ENCODE results near the gene PSD. TPM values are rescaled to one million over a fixed set of nuclear protein-coding genes. Genes with fewer than 3 reads are reported as not detected.

PSD gene
- polyA plus RNA-seq, 1 donor from 2014 or later: 68.8 TPM

DNA sequence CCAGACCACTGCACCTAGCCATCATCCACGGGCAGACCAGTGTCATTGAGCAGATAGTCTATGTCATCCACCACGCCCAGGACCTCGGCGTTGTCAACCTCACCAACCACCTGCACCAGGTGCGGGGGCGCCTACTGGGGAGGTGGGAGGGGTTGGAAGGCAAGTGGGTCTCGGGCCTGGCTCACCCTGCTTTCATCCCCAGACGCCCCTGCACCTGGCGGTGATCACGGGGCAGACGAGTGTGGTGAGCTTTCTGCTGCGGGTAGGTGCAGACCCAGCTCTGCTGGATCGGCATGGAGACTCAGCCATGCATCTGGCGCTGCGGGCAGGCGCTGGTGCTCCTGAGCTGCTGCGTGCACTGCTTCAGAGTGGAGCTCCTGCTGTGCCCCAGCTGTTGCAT lies 18.5 kb downstream of the PSD start:
- Histone ChIP-seq H3K27ac (ENCODE audit: low read length) (no peak overlapping the region), H3K4me2 (ENCODE audit: low read length) (no peak overlapping the region), H2AFZ (ENCODE audit: low read depth, low read length) (no peak overlapping the region), H3K9me2 (ENCODE audit: insufficient read depth, low read length) (no peaks in the 10 kb centered on the region), H3K9ac (ENCODE audit: low read length) (no peak overlapping the region), H4K20me1 (ENCODE audit: insufficient read depth) (no peaks in the 10 kb centered on the region), H3K36me3 (ENCODE audit: insufficient read depth, low read length) (no peaks in the 10 kb centered on the region), H3K4me3 (ENCODE audit: low read length) (no peak overlapping the region), H3K79me2 (replicated peaks; ENCODE audit: insufficient read depth, low read length) (no peaks in the 10 kb centered on the region), H3K27me3 (ENCODE audit: insufficient read depth, low read depth, low read length) (peaks cover 9% of the 10 kb centered on the region), H3K9me3 (ENCODE audit: low read length) (no peaks in the 10 kb centered on the region), H3F3A (ENCODE audit: insufficient read depth, low read length, poor library complexity, severe bottlenecking) (no peaks in the 10 kb centered on the region)
- TF ChIP-seq MXI1 (conservative IDR thresholded peaks at IDR 0.05; ENCODE audit: poor library complexity, severe bottlenecking): no peak
- no peak for TF ChIP-seq POLR2AphosphoS5 (IDR thresholded peaks at IDR 0.05)
- TF ChIP-seq EP300 (conservative IDR thresholded peaks at IDR 0.05; ENCODE audit: poor library complexity, severe bottlenecking): no peak
- TF ChIP-seq, protein P1, sequence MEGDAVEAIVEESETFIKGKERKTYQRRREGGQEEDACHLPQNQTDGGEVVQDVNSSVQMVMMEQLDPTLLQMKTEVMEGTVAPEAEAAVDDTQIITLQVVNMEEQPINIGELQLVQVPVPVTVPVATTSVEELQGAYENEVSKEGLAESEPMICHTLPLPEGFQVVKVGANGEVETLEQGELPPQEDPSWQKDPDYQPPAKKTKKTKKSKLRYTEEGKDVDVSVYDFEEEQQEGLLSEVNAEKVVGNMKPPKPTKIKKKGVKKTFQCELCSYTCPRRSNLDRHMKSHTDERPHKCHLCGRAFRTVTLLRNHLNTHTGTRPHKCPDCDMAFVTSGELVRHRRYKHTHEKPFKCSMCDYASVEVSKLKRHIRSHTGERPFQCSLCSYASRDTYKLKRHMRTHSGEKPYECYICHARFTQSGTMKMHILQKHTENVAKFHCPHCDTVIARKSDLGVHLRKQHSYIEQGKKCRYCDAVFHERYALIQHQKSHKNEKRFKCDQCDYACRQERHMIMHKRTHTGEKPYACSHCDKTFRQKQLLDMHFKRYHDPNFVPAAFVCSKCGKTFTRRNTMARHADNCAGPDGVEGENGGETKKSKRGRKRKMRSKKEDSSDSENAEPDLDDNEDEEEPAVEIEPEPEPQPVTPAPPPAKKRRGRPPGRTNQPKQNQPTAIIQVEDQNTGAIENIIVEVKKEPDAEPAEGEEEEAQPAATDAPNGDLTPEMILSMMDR (IDR thresholded peaks at IDR 0.05; ENCODE audit: poor library complexity, severe bottlenecking): no peak
- TF ChIP-seq TAF1 (IDR thresholded peaks at IDR 0.05; ENCODE audit: low read depth): no peak
- no peak for TF ChIP-seq SMC3 (conservative IDR thresholded peaks at IDR 0.05; ENCODE audit: poor library complexity)
- TF ChIP-seq, protein P2, sequence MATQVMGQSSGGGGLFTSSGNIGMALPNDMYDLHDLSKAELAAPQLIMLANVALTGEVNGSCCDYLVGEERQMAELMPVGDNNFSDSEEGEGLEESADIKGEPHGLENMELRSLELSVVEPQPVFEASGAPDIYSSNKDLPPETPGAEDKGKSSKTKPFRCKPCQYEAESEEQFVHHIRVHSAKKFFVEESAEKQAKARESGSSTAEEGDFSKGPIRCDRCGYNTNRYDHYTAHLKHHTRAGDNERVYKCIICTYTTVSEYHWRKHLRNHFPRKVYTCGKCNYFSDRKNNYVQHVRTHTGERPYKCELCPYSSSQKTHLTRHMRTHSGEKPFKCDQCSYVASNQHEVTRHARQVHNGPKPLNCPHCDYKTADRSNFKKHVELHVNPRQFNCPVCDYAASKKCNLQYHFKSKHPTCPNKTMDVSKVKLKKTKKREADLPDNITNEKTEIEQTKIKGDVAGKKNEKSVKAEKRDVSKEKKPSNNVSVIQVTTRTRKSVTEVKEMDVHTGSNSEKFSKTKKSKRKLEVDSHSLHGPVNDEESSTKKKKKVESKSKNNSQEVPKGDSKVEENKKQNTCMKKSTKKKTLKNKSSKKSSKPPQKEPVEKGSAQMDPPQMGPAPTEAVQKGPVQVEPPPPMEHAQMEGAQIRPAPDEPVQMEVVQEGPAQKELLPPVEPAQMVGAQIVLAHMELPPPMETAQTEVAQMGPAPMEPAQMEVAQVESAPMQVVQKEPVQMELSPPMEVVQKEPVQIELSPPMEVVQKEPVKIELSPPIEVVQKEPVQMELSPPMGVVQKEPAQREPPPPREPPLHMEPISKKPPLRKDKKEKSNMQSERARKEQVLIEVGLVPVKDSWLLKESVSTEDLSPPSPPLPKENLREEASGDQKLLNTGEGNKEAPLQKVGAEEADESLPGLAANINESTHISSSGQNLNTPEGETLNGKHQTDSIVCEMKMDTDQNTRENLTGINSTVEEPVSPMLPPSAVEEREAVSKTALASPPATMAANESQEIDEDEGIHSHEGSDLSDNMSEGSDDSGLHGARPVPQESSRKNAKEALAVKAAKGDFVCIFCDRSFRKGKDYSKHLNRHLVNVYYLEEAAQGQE (IDR thresholded peaks at IDR 0.05; ENCODE audit: borderline replicate concordance): no peak
- no peak for TF ChIP-seq RAD21 (conservative IDR thresholded peaks at IDR 0.05)
- TF ChIP-seq EZH2 (IDR thresholded peaks at IDR 0.05; ENCODE audit: borderline replicate concordance, insufficient read depth, low read length, poor library complexity, severe bottlenecking): no peak

DNA sequence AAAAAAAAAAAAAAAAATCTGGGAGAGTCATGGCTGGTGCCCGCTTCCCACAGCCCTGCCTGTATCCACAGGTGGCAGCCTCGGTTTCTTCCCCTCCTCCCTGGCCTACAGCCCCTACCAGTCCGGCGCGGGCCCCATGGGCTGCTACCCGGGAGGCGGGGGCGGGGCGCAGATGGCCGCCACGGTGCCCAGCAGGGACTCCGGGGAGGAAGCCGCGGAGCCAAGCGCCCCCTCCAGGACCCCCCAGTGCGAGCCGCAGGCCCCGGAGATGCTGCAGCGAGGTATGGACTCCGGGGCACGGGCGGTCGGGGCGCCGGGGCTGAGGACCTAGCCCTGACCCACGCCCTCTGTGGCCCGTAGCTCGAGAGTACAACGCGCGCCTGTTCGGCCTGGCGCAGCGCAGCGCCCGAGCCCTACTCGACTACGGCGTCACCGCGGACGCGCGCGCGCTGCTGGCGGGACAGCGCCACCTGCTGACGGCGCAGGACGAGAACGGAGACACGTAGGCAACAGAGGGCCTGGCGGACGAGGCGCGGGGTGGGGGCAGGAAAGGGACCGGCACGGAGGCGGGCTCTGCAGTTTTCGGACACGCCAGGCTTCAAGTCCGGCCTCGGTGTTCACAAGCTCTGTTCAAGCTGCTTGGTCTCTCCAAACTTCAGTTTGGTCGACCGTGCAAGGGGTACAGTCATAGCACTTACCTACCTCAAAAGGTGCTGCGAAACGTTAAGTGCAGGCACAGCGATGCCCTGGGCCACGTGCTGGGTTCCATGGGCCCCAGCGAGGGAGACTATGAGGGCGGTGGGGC lies 19.2 kb downstream of the PSD start:
- H3K27me3 ChIP-seq (ENCODE audit: insufficient read depth, low read depth, low read length): peaks cover 16% of the 10 kb centered on the region
- H3K79me2 ChIP-seq (replicated peaks; ENCODE audit: insufficient read depth, low read length): no peaks in the 10 kb centered on the region
- H3K9ac ChIP-seq (ENCODE audit: low read length): peak overlapping the region; percentile 66
- no peak overlapping the region for H2AFZ ChIP-seq (ENCODE audit: low read depth, low read length)
- TF ChIP-seq, protein P1 (IDR thresholded peaks at IDR 0.05; ENCODE audit: poor library complexity, severe bottlenecking): peak; percentile 99
- TF ChIP-seq SMC3 (conservative IDR thresholded peaks at IDR 0.05; ENCODE audit: poor library complexity): peak; percentile 87
- TF ChIP-seq, protein P2 (IDR thresholded peaks at IDR 0.05; ENCODE audit: borderline replicate concordance): no peak
- TF ChIP-seq TAF1 (IDR thresholded peaks at IDR 0.05; ENCODE audit: low read depth): peak; percentile 56
- TF ChIP-seq POLR2AphosphoS5 (IDR thresholded peaks at IDR 0.05): peak; percentile 85
- TF ChIP-seq RAD21 (conservative IDR thresholded peaks at IDR 0.05): peak; percentile 70
- peak; percentile 37 for TF ChIP-seq EP300 (conservative IDR thresholded peaks at IDR 0.05; ENCODE audit: poor library complexity, severe bottlenecking)
- no peak for TF ChIP-seq EZH2 (IDR thresholded peaks at IDR 0.05; ENCODE audit: borderline replicate concordance, insufficient read depth, low read length, poor library complexity, severe bottlenecking)
- peak; percentile 67 for TF ChIP-seq MXI1 (conservative IDR thresholded peaks at IDR 0.05; ENCODE audit: poor library complexity, severe bottlenecking)
- no peaks in the 10 kb centered on the region for H3K36me3 ChIP-seq (ENCODE audit: insufficient read depth, low read length)
- H3K4me3 ChIP-seq (ENCODE audit: low read length): peak overlapping the region; percentile 82
- peak overlapping the region; percentile 39 for H3K4me2 ChIP-seq (ENCODE audit: low read length)
- no peaks in the 10 kb centered on the region for H4K20me1 ChIP-seq (ENCODE audit: insufficient read depth)
- H3K27ac ChIP-seq (ENCODE audit: low read length): no peak overlapping the region
- H3K9me3 ChIP-seq (ENCODE audit: low read length): no peaks in the 10 kb centered on the region
- H3F3A ChIP-seq (ENCODE audit: insufficient read depth, low read length, poor library complexity, severe bottlenecking): no peaks in the 10 kb centered on the region
- no peaks in the 10 kb centered on the region for H3K9me2 ChIP-seq (ENCODE audit: insufficient read depth, low read length)
